Right lobe of liver (tissue), 4 donors: ENCODE data around the gene MYO3B.

Experiments
- CTCF ChIP-seq, 4 donors: fragments of 200-600 bp in 3 of 4; fragments of 450-650 bp in 1 of 4; IDR thresholded peaks; one replicate each; pipeline versions ENCODE4 v1.5.1 to v1.8.0; 2016 to 2022; ENCODE audit warnings: antibody characterized with exemption in 4 of 4, mild to moderate bottlenecking in 2 of 4
- POLR2A ChIP-seq: fragments of 450-650 bp; IDR thresholded peaks from one replicate; pipeline ENCODE4 v1.6.1; 2017; ENCODE audit warnings: antibody characterized with exemption, mild to moderate bottlenecking
- donor health status: DM: no; HTN: no; CAD: no.
- donor health status: DM: no; HTN: no; CAD: no.
- donor health status: DM: no; HTN: yes; CAD: no.

GRCh38 chr2:170504810-170505145 is 326.8 kb downstream of the MYO3B start:
- TF ChIP-seq CTCF (IDR thresholded peaks at IDR 0.05) (no peak), POLR2A (no peak)
